C4-2B (cell line): Measurements from ENCODE around the gene STAU1.
A peak's percentile ranks its signal among the peaks of the same experiment; 100 is the strongest.

Experiments used
- ZFX ChIP-seq: fragments of 450-650 bp; IDR thresholded peaks from 2 replicates; pipeline ENCODE4 v1.6.1; 2017
- TF ChIP-seq, protein P1 (sequence below): fragments of 450-650 bp; conservative IDR thresholded peaks from 2 replicates; pipeline ENCODE4 v1.5.1; 2017; ENCODE audit warnings: mild to moderate bottlenecking

DNA sequence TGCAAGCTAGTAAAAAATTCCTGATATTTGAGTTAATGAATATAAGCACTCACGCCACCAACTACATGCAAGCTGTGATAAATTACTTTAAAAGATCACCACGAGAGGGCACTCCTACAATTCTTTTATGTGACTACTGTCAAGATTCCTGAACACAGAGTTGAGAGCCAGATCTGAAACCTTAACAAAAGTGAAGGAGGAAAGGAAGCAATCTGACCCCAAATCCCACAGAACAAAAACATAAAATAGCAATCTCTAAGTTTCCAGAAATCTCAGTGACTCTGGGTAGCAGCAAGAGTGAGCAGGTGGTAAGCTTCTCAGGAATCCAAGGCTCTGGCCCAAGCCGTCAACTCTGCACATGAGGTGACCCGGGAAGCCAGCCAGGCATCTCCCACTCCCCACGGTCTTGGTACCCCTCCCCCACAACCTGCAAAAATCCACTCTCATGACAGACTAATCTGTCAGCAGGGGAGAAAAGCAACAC lies 55.1 kb downstream of the STAU1 start:
- TF ChIP-seq, protein P1, sequence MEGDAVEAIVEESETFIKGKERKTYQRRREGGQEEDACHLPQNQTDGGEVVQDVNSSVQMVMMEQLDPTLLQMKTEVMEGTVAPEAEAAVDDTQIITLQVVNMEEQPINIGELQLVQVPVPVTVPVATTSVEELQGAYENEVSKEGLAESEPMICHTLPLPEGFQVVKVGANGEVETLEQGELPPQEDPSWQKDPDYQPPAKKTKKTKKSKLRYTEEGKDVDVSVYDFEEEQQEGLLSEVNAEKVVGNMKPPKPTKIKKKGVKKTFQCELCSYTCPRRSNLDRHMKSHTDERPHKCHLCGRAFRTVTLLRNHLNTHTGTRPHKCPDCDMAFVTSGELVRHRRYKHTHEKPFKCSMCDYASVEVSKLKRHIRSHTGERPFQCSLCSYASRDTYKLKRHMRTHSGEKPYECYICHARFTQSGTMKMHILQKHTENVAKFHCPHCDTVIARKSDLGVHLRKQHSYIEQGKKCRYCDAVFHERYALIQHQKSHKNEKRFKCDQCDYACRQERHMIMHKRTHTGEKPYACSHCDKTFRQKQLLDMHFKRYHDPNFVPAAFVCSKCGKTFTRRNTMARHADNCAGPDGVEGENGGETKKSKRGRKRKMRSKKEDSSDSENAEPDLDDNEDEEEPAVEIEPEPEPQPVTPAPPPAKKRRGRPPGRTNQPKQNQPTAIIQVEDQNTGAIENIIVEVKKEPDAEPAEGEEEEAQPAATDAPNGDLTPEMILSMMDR = peak; percentile 79
- TF ChIP-seq ZFX = no peak
